NOMO-1 treated with DMSO at 0.1 percent for 48 hours (cell line): Measurements from ENCODE around the gene CAPN13.
"Not testable (repeated sequence)": the region's sequence is repeated elsewhere in the genome, so short reads cannot be mapped to it uniquely, and the experiment has no call there.

Source experiments
- DNase-seq: peaks from one replicate; lab custom pipeline; 2025; ENCODE audit not compliant: unreplicated experiment; lab: John Stamatoyannopoulos, UW

CAPN13 gene

DNA sequence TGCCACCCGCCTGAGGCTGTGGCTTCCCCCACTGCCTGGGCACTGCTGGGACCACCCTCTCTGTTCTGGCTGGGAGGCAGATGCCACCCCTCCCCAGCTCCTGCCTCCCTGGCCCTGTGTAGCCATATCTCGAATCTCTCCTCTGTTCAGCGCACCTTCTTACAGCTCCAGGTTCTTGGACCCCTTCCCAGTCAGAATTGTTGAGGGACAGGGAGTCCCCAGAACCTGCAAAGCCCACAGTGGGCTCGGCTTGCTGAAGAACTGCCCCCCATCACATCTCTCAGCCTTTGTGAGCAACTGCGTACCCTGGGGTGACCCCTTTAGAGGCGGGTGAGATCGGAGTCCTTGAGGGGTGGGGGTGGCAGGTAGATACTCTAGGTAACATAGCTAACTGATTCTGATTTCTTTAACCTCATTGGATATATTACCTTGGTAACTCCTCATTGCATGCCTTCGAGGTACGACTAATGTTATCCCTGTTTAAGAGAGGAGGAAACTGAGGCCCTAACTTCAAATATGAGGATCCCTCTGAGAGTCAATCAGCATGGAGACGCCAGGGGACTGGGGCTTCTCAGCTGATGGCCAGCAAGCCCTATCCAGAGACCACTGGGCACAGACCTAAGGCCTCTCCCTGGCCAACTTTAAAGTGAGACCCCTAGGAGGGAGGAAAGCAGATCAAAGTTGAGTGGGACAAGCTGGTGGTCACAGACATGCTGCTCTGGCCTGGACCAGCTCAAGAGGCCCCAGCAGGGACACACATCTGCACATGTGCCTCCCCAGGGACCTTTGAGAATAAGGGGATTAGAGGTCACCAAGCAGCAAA lies 101.3 kb downstream of the CAPN13 start:
- no peak for DNase-seq

- DNase-seq, result no peak
Observed at GRCh38 chr2:30705056-30705455, 102.2 kb downstream of the CAPN13 start.

- DNase-seq, result no peak
Observed at GRCh38 chr2:30704309-30705020, 102.8 kb downstream of the CAPN13 start.

DNA sequence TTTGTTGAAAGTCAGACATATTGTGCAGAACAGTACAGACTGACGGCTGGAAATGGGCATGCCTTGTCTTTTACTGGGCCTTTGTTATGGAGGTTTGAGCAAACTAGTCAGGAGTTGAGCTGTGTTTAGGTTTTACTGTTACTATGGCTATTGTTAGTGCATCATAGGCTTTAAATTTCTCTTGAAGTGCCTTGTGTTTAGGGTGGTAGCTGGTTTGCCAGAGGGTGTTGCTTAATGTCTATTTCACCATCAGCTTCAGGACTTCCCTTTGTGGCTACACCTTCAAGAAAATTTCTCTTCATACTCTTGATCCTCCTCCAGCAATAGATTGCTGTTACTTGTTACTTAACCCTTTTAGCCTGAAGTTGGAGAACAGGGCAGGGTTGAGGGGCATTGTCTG lies 104.6 kb downstream of the CAPN13 start:
- DNase-seq, result peak; percentile 97

DNA sequence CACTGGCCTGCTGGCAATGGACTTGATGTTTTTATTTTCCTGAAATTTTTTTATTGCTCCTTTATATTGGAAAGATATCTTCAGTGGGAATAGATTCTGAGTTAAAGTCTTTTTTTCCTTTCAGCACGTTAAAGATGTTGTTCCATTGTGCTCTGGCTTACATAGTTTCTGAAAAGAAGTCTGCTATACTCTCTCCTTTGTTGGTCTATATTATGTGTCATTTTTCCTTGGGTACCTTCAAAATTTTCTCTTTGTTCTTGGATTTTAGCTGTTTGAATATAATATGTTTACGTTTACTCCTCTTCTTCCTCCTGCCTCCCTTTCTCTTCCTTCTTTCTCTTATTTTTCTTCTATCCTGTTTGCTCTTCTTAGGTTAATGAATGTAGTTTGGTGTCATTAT lies 105.5 kb downstream of the CAPN13 start:
- no peak for DNase-seq

- DNase-seq, result not testable (repeated sequence)
Observed at GRCh38 chr2:30697242-30698103, 109.8 kb downstream of the CAPN13 start.

DNA sequence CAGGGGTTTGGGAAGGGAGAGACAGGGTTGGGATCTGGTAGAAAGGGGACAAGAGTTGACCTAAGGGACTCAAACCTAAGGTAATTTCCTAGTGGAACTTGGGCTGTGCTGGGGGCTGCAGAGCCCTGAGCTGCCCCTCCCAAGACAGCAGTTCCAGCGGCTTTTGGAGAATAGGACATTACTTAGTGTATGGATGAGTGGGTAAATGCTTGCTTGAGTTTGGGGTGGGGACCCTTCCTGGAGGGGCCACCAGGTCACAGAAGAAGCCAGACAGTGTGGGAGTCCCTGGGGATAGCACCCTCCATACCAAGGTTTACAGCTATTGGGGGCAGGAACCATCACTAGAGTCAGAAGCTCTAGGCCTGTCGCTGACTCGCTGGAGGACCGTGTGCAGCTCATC lies 111.5 kb downstream of the CAPN13 start:
- no peak for DNase-seq

GRCh38 chr2:30694286-30695055 lies 112.8 kb downstream of the CAPN13 start:
- no peak for DNase-seq

GRCh38 chr2:30693821-30694281 lies 113.4 kb downstream of the CAPN13 start:
- no peak for DNase-seq

GRCh38 chr2:30692829-30693275 lies 114.4 kb downstream of the CAPN13 start:
- DNase-seq, result no peak

DNA sequence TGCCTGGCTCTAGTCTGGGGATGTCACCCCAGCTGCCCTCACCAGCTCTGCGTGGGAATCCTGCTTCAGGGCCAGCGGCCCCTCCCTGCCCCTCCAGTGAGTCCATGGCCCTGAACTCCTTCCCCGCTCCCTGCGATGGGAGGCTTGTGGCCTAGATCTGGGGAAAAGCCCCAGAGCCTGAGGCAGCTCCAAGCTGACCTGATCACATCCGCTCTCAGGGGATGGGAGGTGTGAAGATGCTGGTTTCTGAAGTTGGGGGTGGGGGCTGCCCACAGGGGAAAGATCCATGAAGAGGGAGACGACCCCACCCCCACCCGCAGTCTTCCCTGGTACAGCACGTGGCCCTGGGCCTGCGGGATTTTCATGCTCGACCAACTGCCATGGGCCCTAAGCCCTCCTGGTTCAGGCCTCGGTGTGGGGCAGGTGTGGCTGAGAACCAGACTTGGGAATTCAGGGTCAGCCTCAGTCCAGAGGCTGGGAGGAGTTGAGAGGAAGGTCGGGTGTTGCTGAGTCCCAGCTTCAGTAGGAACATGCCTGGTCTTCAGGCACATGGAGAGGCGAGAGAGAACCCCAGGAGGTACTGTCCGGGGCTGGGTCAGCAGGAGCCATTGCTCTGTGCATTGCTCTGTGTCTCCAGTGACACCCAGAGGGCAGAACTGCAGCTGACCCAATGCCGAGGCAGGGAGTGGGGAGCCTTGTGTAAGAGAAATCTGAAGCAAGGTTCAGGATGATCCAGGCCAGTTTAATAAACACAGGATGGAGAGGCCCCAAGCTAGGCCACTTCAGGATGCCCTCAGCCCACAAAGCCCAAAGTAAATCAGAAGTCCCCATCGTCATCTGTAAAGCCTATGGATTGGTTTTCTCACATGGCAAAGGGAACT lies 115.1 kb downstream of the CAPN13 start:
- no peak for DNase-seq

DNA sequence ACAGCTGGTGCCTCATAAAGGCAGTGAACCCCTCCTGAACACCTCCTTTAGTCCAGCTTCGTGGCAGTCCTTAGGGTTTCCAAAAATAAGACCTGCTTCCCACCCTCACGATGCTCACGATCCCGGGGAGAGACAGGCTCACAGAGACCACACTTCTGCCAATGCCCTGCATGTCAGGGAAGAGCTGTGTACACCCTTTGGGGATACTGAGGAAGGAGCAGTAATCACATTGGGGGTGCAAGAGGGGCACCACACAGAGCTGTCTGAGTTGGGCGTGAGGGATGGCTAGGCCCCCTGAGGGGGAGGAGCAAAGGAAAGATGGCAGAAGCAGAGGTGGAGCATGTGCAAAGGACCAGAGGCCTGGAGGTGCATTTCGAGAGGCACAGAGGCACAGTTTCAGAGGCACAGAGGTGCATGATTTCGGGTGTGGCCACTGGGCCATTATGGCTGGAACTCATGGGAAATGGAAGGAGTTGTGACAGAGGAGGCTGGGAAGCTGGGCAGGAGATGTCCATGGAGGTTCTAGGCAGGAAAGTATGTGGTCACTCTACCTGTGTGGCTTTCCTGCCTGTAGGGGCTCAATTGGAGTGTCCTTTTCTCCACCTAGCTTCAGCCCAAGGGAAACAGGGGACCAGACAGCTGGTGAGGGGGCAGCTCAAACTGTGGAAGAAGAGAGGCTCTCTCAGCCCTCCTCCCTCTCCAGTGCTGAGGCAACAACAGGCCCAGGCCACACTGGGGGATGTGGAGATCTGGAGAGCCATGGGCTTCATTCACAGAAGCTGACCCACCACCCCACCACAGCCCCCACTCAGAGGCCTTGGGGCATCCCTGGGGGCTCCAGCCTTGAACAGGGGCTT lies 115.9 kb downstream of the CAPN13 start:
- DNase-seq, result no peak

- no peak for DNase-seq
Observed at GRCh38 chr2:30690126-30690561, 117.1 kb downstream of the CAPN13 start.

DNA sequence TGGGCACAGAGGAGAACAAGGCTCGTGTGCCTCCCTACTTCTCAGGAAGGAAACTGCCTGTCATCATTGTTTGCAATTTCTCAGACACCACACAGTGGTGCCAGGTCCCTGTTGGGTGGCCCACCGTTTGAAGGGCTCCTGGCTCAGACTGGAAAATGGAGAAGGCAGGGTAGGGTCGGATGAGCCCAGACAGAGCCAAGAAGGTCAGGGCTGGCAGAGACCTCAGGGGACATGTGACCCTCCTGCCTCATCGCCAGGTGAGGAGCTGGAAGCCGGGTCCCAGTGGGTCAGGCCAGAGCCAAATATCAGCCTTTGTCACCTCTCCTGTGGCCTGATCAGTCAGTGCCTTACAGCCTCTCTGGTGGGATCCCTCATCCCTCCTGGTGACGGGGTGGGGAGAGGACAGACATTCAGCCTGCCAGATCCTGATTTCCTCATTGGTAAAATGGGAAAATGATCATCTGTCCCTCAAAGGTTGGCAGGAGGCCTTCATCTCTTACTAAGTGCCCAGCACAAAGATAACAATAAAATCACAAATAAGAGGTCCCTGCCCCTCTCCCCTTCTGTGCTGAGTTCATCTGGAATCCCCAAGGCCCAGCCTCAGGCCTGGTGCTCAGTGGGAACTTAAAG lies 117.6 kb downstream of the CAPN13 start:
- DNase-seq, result no peak

GRCh38 chr2:30688956-30689401 lies 118.3 kb downstream of the CAPN13 start:
- DNase-seq, result no peak

DNA sequence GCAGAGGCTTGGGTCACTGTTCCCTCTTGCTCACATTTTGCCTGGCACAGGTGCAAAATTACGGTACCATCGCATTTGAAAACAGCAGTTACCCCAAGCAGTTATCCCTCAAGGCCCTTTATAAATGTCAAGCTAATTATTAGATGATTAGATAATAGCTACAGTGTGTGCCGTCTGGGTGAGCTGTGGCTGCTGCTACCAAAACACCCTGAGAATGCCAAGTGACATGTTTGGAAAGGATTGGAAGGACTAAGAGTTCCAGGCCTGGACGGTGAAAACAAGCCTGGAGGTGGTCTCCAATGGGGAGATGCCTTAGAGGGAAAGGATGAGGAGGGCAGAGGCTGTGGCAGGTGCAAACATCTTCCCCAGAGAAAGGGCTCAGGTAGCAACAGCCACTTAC lies 120.6 kb downstream of the CAPN13 start:
- no peak for DNase-seq

DNA sequence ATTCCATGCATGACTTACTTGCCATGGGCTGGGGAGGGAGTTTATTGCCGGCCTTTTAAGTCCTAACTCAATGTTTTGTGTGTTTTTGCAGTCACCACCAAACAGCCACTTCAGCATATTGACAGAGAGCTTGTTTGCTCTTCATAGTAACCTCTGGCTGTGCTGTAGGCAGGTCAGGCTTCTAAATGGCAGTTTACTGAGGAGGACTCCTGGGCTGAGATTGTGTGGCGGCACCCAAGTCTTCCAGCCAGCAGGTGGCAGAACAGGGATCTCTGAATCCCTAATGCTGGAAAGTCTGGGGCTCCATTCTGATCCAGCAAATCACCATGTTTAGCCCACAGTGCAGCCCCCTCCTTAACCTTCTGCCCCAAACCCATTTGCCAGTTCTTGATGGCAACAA lies 121.2 kb downstream of the CAPN13 start:
- no peak for DNase-seq

DNA sequence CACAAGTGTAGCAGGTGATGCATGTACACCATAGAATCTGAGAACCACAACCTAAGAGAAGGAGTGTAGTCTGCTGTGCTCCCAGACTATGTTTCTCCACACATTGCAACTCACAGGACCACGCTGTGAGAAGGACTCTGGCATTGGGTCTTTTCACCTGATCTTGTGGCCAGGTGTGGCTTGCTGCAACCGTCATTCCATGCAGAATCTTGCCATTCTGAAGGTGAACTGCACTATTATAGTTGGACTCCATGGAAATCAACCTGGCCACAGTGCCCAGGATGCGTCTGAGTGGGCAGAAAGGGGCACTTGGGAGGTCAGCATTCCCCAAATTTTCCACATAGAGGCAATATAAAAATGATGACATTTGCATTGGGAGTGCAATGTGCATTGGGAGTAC lies 122.2 kb downstream of the CAPN13 start:
- DNase-seq, result no peak
